Left lung (tissue), 10 donors: Measurements from ENCODE around the gene VTI1A. TPM values are rescaled to one million over a fixed set of nuclear protein-coding genes. Genes with fewer than 3 reads are reported as not detected.

Experiments used
- ATAC-seq: fragments of 200-7000 bp; cut with Tn5 transposase; one replicate; pipeline ENCODE4 v1.9.1; 2020; ENCODE audit warnings: moderate library complexity
- DNase-seq, 4 donors: peaks; one replicate each; pipeline ENCODE4 v3.0.0-alpha.2; 2013 to 2020
- H3K27ac ChIP-seq, 2 donors: fragments of 200-600 bp; sonication (generic) in 1 of 2; one replicate each; pipeline versions ENCODE4 v1.5.0 to v1.8.0; 2020 to 2021
- H3K27me3 ChIP-seq, 2 donors: fragments of 200-600 bp; sonication (generic) in 1 of 2; one replicate each; pipeline versions ENCODE4 v1.5.0 to v1.8.0; 2020 to 2021
- H3K36me3 ChIP-seq, 2 donors: fragments of 200-600 bp; sonication (generic) in 1 of 2; one replicate each; pipeline versions ENCODE4 v1.5.0 to v1.8.0; 2020 to 2021
- H3K4me1 ChIP-seq, 2 donors: fragments of 200-600 bp; one replicate each; pipeline ENCODE4 v1.8.0; 2021
- H3K4me3 ChIP-seq, 2 donors: fragments of 200-600 bp; sonication (generic) in 1 of 2; one replicate each; pipeline versions ENCODE4 v1.5.0 to v1.8.0; 2020 to 2021; ENCODE audit warnings: mild to moderate bottlenecking in 1 of 2
- H3K9me3 ChIP-seq, 2 donors: fragments of 200-600 bp; sonication (generic) in 1 of 2; one replicate each; pipeline versions ENCODE4 v1.5.0 to v1.8.0; 2020 to 2021
- CTCF ChIP-seq, 2 donors: fragments of 200-600 bp; sonication (generic) in 1 of 2; IDR thresholded peaks; one replicate each; pipeline versions ENCODE4 v1.5.0 to v1.8.0; 2021; ENCODE audit warnings: antibody characterized with exemption in 2 of 2
- intact Hi-C, 2 donors: fragments of 100-400 bp; cut with DNase I; formaldehyde crosslinking; loops; one replicate each; pipeline versions ENCODE4 v1.11.2 to v1.14.2; 2022
- polyA plus RNA-seq, 6 donors: library from polyadenylated mRNA; unstranded; fragments of 120-200 nt; gene quantifications; one replicate each; pipeline ENCODE4 v1.2.1, GENCODE V29; 2013; ENCODE audit not compliant: insufficient read length in 6 of 6
- total RNA-seq, 2 donors: library from RNA; stranded (reverse); fragmentation: NEBNext Ultra II Directional; extraction: Animal tissue kit (Norgen Biotek cat#: 25700); gene quantifications; one replicate each; pipeline ENCODE4 v1.2.1, GENCODE V29; 2021
- donor health status: DM: no; HTN: yes; CAD: no.
- donor health status: DM: no; HTN: no; CAD: no.

VTI1A gene
- total and polyA plus RNA-seq, 8 donors = 13.6 to 39.0 (median 17.7) TPM

- no peaks in the 10 kb centered on the region for H3K9me3 ChIP-seq
- no peak for TF ChIP-seq CTCF (IDR thresholded peaks at IDR 0.05)
- H3K4me3 ChIP-seq = no peak overlapping the region
- peak in 1 of 4 donors; percentile 24 for DNase-seq
- H3K36me3 ChIP-seq = no peaks in the 10 kb centered on the region
- no peaks in the 10 kb centered on the region for H3K27me3 ChIP-seq
- peak; percentile 35 for ATAC-seq
- peaks cover 0 to 7% of the 10 kb centered on the region in 2 donors for H3K4me1 ChIP-seq
- no peak overlapping the region for H3K27ac ChIP-seq
- intact Hi-C loops = no loop called here
Measured at GRCh38 chr10:112526906-112527305, 79.9 kb downstream of the VTI1A start.

DNA sequence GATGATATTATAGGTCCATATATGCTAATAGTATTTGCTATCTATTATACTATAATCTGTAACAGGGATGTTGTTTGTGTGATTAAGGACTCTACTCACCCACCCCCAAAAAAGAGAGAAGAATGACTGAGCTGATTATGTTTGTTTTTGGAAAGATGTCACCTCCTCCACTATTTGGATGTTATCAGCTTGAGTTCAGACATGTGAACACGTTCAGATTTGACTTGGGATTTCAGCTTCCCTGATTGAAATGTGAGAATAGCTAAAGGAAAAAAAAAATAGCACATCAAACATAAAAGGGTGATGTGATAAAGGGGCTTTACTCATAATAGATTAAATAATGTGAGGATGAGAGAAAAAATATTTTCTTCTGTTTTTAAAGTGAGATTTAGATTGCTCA is 81.2 kb downstream of the VTI1A start:
- ATAC-seq = no peak
- DNase-seq = no peak
- Histone ChIP-seq H3K27ac (no peak overlapping the region), H3K27me3 (no peaks in the 10 kb centered on the region), H3K9me3 (no peaks in the 10 kb centered on the region), H3K36me3 (no peaks in the 10 kb centered on the region), H3K4me1 (peaks cover 0 to 19% of the 10 kb centered on the region in 2 donors), H3K4me3 (no peak overlapping the region)
- intact Hi-C loops = no loop called here
- TF ChIP-seq CTCF (IDR thresholded peaks at IDR 0.05) = no peak

GRCh38 chr10:112531421-112531820 is 84.4 kb downstream of the VTI1A start:
- Histone ChIP-seq H3K27ac (no peak overlapping the region), H3K9me3 (no peaks in the 10 kb centered on the region), H3K36me3 (no peaks in the 10 kb centered on the region), H3K4me1 (peaks cover 0 to 21% of the 10 kb centered on the region in 2 donors), H3K27me3 (no peaks in the 10 kb centered on the region), H3K4me3 (no peak overlapping the region)
- ATAC-seq = no peak
- no peak for TF ChIP-seq CTCF (IDR thresholded peaks at IDR 0.05)
- no peak for DNase-seq
- intact Hi-C loops = no loop called here

GRCh38 chr10:112532189-112532588 is 85.2 kb downstream of the VTI1A start:
- peak; percentile 55 for ATAC-seq
- DNase-seq = peak in 2 of 4 donors; percentile 49 to 71

GRCh38 chr10:112532956-112533355 is 85.9 kb downstream of the VTI1A start:
- H3K4me3 ChIP-seq = no peak overlapping the region
- intact Hi-C loops = no loop called here
- ATAC-seq = no peak
- no peak for TF ChIP-seq CTCF (IDR thresholded peaks at IDR 0.05)
- no peak for DNase-seq
- no peaks in the 10 kb centered on the region for H3K9me3 ChIP-seq
- H3K36me3 ChIP-seq = peaks cover 0 to under 1% of the 10 kb centered on the region in 2 donors
- no peaks in the 10 kb centered on the region for H3K27me3 ChIP-seq
- peaks cover 0 to 21% of the 10 kb centered on the region in 2 donors for H3K4me1 ChIP-seq
- H3K27ac ChIP-seq = no peak overlapping the region

More at GRCh38 chr10:112532189-112532588, 85.2 kb downstream of the VTI1A start:
- peaks cover 0 to 21% of the 10 kb centered on the region in 2 donors for H3K4me1 ChIP-seq
- H3K4me3 ChIP-seq = no peak overlapping the region
- no peaks in the 10 kb centered on the region for H3K9me3 ChIP-seq
- no peaks in the 10 kb centered on the region for H3K36me3 ChIP-seq
- peak overlapping the region in 1 of 2 donors; percentile 34 for H3K27ac ChIP-seq
- intact Hi-C loops = no loop called here
- no peak for TF ChIP-seq CTCF (IDR thresholded peaks at IDR 0.05)
- no peaks in the 10 kb centered on the region for H3K27me3 ChIP-seq
